A549 (cell line): Measurements from ENCODE around the gene KRTAP10-7. TPM values are rescaled to one million over a fixed set of nuclear protein-coding genes. Genes with fewer than 3 reads are reported as not detected.
"Not testable (repeated sequence)": the region's sequence is repeated elsewhere in the genome, so short reads cannot be mapped to it uniquely, and the experiment has no call there.

ENCODE experiments used
- ATAC-seq, 2 experiments: fragments of 200-7000 bp in 1 of 2; fragments of >200 bp in 1 of 2; cut with Nextera tagmentation in 1 of 2; cut with Tn5 transposase in 1 of 2; 3 replicates each; pipeline versions ENCODE4 v1.8.0 to v1.9.1; 2018 to 2020; ENCODE audit warnings: mild to moderate bottlenecking in 1 of 2, moderate library complexity in 1 of 2
- CTCF ChIA-PET: fragments of 300-600 bp; sonication (Branson Sonifier 250); formaldehyde crosslinking; extraction: SDS; loops from one replicate; lab custom pipeline; 2021; ENCODE audit warnings: antibody characterized with exemption, inconsistent platforms; lab: Yijun Ruan, JAX
- POLR2A ChIA-PET: fragments of 350-600 bp; formaldehyde crosslinking; extraction: SDS; loops from one replicate; lab custom pipeline; 2021; ENCODE audit warnings: antibody characterized with exemption, inconsistent platforms; lab: Yijun Ruan, JAX
- DNase-seq, 2 experiments: peaks; one replicate each; pipeline versions ENCODE4 v3.0.0 to v3.0.0-alpha.2; 2011 to 2016; ENCODE audit warnings: low read depth in 1 of 2, low spot score in 1 of 2
- FAIRE-seq: peaks from 2 replicates; lab custom pipeline; 2011; peaks lifted over from hg19 to GRCh38; lab: Jason Lieb, UNC
- H3K27ac ChIP-seq, 2 experiments: fragments of >200 bp; sonication (Bioruptor Twin); formaldehyde crosslinking; 3 replicates each; pipeline ENCODE4 v1.5.1; 2016 to 2017
- H3K4me1 ChIP-seq: fragments of >200 bp; sonication (Bioruptor Twin); formaldehyde crosslinking; 3 replicates; pipeline ENCODE4 v1.6.1; 2016
- H3K4me2 ChIP-seq: fragments of >200 bp; sonication (Bioruptor Twin); formaldehyde crosslinking; 3 replicates; pipeline ENCODE4 v1.6.1; 2016
- H3K4me3 ChIP-seq: fragments of >200 bp; sonication (Bioruptor Twin); formaldehyde crosslinking; 3 replicates; pipeline ENCODE4 v1.5.1; 2016
- H3K9me3 ChIP-seq: fragments of >200 bp; sonication (Bioruptor Twin); formaldehyde crosslinking; 3 replicates; pipeline ENCODE4 v1.6.1; 2016
- BHLHE40 ChIP-seq: IDR thresholded peaks from 2 replicates; pipeline ENCODE4 v1.6.1; 2012; ENCODE audit warnings: low read depth, low read length, inconsistent platforms
- CBX2 ChIP-seq: fragments of 200-600 bp; sonication (generic); IDR thresholded peaks from 2 replicates; pipeline ENCODE4 v1.6.1; 2016; ENCODE audit warnings: low read depth, mild to moderate bottlenecking, borderline replicate concordance
- CBX8 ChIP-seq: fragments of 200-600 bp; sonication (generic); IDR thresholded peaks from 2 replicates; pipeline ENCODE4 v1.6.1; 2016
- CHD2 ChIP-seq: fragments of 150-350 bp; IDR thresholded peaks from 2 replicates; pipeline ENCODE4 v1.6.1; 2014; ENCODE audit warnings: low read length; ENCODE audit not compliant: partially characterized antibody
- CHD4 ChIP-seq: fragments of 200-600 bp; sonication (generic); IDR thresholded peaks from 2 replicates; pipeline ENCODE4 v1.6.1; 2016; ENCODE audit warnings: antibody characterized with exemption, mild to moderate bottlenecking, borderline replicate concordance
- EHMT2 ChIP-seq: fragments of 200-600 bp; sonication (generic); IDR thresholded peaks from 2 replicates; pipeline ENCODE4 v1.6.1; 2016; ENCODE audit warnings: antibody characterized with exemption, low read depth, mild to moderate bottlenecking, moderate library complexity
- EP300 ChIP-seq, 2 experiments: fragments of >200 bp; sonication (Bioruptor Twin); formaldehyde crosslinking; IDR thresholded peaks; 2 replicates in 1 of 2; 3 replicates in 1 of 2; pipeline ENCODE4 v1.6.1; 2016 to 2017
- FOXS1 ChIP-seq: fragments of 250-450 bp; sonication (Bioruptor Pico); IDR thresholded peaks from 2 replicates; pipeline ENCODE4 v1.5.0; 2020; ENCODE audit warnings: mild to moderate bottlenecking, moderate library complexity
- KDM1A ChIP-seq: fragments of 200-600 bp; sonication (generic); IDR thresholded peaks from 2 replicates; pipeline ENCODE4 v1.6.1; 2016; ENCODE audit warnings: low read depth, mild to moderate bottlenecking
- KDM5A ChIP-seq: fragments of 200-600 bp; sonication (generic); IDR thresholded peaks from 2 replicates; pipeline ENCODE4 v1.6.1; 2016; ENCODE audit warnings: antibody characterized with exemption, mild to moderate bottlenecking
- MAFK ChIP-seq: fragments of 450-650 bp; IDR thresholded peaks from 2 replicates; pipeline ENCODE4 v1.6.1; 2014; ENCODE audit not compliant: partially characterized antibody
- MYC ChIP-seq: IDR thresholded peaks from 2 replicates; pipeline ENCODE4 v1.6.1; 2012; ENCODE audit warnings: mild to moderate bottlenecking, inconsistent platforms, low read length, improper control_type of control experiment, borderline replicate concordance
- PHF8 ChIP-seq: fragments of 200-600 bp; sonication (generic); IDR thresholded peaks from 2 replicates; pipeline ENCODE4 v1.6.1; 2016; ENCODE audit warnings: low read depth, mild to moderate bottlenecking, antibody characterized with exemption, moderate library complexity, borderline replicate concordance
- POLR2A ChIP-seq: IDR thresholded peaks from 2 replicates; pipeline ENCODE4 v1.6.1; 2012; ENCODE audit warnings: mild to moderate bottlenecking, low read length
- POLR2AphosphoS2 ChIP-seq: conservative IDR thresholded peaks from 2 replicates; pipeline ENCODE4 v1.6.1; 2012; ENCODE audit warnings: low read length, improper control_type of control experiment, inconsistent platforms
- RCOR1 ChIP-seq: fragments of 150-350 bp; IDR thresholded peaks from 2 replicates; pipeline ENCODE4 v1.6.1; 2014; ENCODE audit warnings: antibody characterized with exemption, low read length, low read depth
- SREBF2 ChIP-seq: fragments of 450-650 bp; IDR thresholded peaks from 2 replicates; pipeline ENCODE4 v1.6.1; 2014; ENCODE audit warnings: mild to moderate bottlenecking, moderate library complexity
- ZC3H11A ChIP-seq: fragments of 450-650 bp; IDR thresholded peaks from 2 replicates; pipeline ENCODE4 v1.6.1; 2014; ENCODE audit warnings: antibody characterized with exemption, mild to moderate bottlenecking
- ZFP36 ChIP-seq: fragments of 450-650 bp; IDR thresholded peaks from 2 replicates; pipeline ENCODE4 v1.6.1; 2014; ENCODE audit warnings: borderline replicate concordance; ENCODE audit not compliant: partially characterized antibody
- WGBS: methylation state at CpG from one replicate; pipeline ENCODE4 v1.1.6; 2017; ENCODE audit errors: missing lambda C conversion rate; 5-methylcytosine and 5-hydroxymethylcytosine counted together
- polyA plus RNA-seq, 4 experiments: library from polyadenylated mRNA; depleted of rRNA in 3 of 4; stranded (reverse); fragments of >200 nt; fragmentation: RNase III in 1 of 4; extraction: RNeasy Plus Mini Kit Qiagen cat#74134 plus additional on column Dnase treatment in 1 of 4; gene quantifications; 2 replicates in 3 of 4; 3 replicates in 1 of 4; pipeline ENCODE4 v1.2.3, GENCODE V29; 2011 to 2017
- TF ChIP-seq, protein P1 (sequence below): IDR thresholded peaks from 2 replicates; pipeline ENCODE4 v1.6.1; 2012

KRTAP10-7 gene
- polyA plus RNA-seq, 2 of the 4 experiments (the other 2 are of a cell fraction) = not detected

GRCh38 chr21:44557491-44558328 is 42.7 kb upstream of the KRTAP10-7 start (continued):
- TF ChIP-seq EHMT2 (no peak), MYC (no peak), MAFK (no peak), CBX2 (no peak), FOXS1 (CRISPR knock-in tag) (no peak), KDM1A (no peak), POLR2AphosphoS2 (no peak), EP300 (IDR thresholded peaks at IDR 0.05) (no peak), ZC3H11A (no peak)
- TF ChIP-seq, protein P1, sequence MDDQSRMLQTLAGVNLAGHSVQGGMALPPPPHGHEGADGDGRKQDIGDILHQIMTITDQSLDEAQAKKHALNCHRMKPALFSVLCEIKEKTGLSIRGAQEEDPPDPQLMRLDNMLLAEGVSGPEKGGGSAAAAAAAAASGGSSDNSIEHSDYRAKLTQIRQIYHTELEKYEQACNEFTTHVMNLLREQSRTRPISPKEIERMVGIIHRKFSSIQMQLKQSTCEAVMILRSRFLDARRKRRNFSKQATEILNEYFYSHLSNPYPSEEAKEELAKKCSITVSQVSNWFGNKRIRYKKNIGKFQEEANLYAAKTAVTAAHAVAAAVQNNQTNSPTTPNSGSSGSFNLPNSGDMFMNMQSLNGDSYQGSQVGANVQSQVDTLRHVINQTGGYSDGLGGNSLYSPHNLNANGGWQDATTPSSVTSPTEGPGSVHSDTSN = no peak

GRCh38 chr21:44558329-44558675 is 42.1 kb upstream of the KRTAP10-7 start:
- CTCF ChIA-PET = interaction anchor here (0.6 kb wide), 1 partner anchor 571 kb away, joined by 4 read pairs; no protein-coding TSS in a partner anchor
- H3K27ac ChIP-seq, DNase-seq, H3K4me1 ChIP-seq, H3K4me2 ChIP-seq, ATAC-seq, FAIRE-seq, H3K9me3 ChIP-seq, POLR2A ChIA-PET, H3K4me3 ChIP-seq: not testable (repeated sequence)
- WGBS = 5% methylated on average over 3 of the region's 10 CpGs

- Histone ChIP-seq H3K9me3 (no peaks in the 10 kb centered on the region), H3K4me3 (no peak within 1 kb of the TSS), H3K4me1 (no peaks in the 10 kb centered on the region), H3K27ac (no peak within 1 kb of the TSS)
- TF ChIP-seq PHF8 = no peak
- TF ChIP-seq CHD4 = no peak
- TF ChIP-seq MAFK = no peak
- TF ChIP-seq, all 56 proteins: peak for 0
- DNase-seq (no peak), ATAC-seq (no peak), FAIRE-seq (no peak)
- H3K4me2 ChIP-seq = no peak within 1 kb of the TSS
- POLR2A ChIA-PET = no interaction called here
- CTCF ChIA-PET = interaction anchor here (0.6 kb wide), 1 partner anchor 571 kb away, joined by 4 read pairs; no protein-coding TSS in a partner anchor
- 31% methylated on average over 5 of the region's 5 CpGs for WGBS
These were observed 41.7 kb upstream of the KRTAP10-7 start, which contains the start of gene KRTAP10-3 for GRCh38 chr21:44558695-44559094. TSS of gene KRTAP10-3 (minus strand) at chr21:44558795. CDS start at chr21:44558715, 80 bp downstream.

GRCh38 chr21:44564099-44564498 is 36.3 kb upstream of the KRTAP10-7 start:
- no peak for DNase-seq
- ATAC-seq = no peak
- CTCF ChIA-PET = no interaction called here

More at GRCh38 chr21:44564099-44564498, 36.3 kb upstream of the KRTAP10-7 start:
- no peak overlapping the region for H3K4me3 ChIP-seq
- TF ChIP-seq CBX8 (no peak), KDM5A (no peak), ZC3H11A (no peak), MAFK (no peak), RCOR1 (no peak), SREBF2 (no peak), POLR2A (no peak), BHLHE40 (no peak), ZFP36 (no peak), CHD2 (no peak)
- TF ChIP-seq, all 56 proteins: peak for 0
- no peaks in the 10 kb centered on the region for H3K4me1 ChIP-seq
- POLR2A ChIA-PET = no interaction called here
- WGBS = 88% methylated on average over 1 of the region's 1 CpG
- FAIRE-seq = no peak
- no peak overlapping the region for H3K4me2 ChIP-seq
- H3K9me3 ChIP-seq = no peaks in the 10 kb centered on the region
- no peak overlapping the region for H3K27ac ChIP-seq
